CD4-positive, alpha-beta T cell treated with Interleukin-17A for 1 hour (primary cell): ENCODE measurements around the gene GNAZ.

Source experiments
- DNase-seq: peaks from one replicate; pipeline ENCODE4 v3.0.0-alpha.2; 2020

Gene GNAZ

GRCh38 chr22:23079240-23079768 is 9.0 kb downstream of the GNAZ start:
- DNase-seq: no peak

- no peak for DNase-seq
Measured at GRCh38 chr22:23079814-23080521, 9.6 kb downstream of the GNAZ start.

DNA sequence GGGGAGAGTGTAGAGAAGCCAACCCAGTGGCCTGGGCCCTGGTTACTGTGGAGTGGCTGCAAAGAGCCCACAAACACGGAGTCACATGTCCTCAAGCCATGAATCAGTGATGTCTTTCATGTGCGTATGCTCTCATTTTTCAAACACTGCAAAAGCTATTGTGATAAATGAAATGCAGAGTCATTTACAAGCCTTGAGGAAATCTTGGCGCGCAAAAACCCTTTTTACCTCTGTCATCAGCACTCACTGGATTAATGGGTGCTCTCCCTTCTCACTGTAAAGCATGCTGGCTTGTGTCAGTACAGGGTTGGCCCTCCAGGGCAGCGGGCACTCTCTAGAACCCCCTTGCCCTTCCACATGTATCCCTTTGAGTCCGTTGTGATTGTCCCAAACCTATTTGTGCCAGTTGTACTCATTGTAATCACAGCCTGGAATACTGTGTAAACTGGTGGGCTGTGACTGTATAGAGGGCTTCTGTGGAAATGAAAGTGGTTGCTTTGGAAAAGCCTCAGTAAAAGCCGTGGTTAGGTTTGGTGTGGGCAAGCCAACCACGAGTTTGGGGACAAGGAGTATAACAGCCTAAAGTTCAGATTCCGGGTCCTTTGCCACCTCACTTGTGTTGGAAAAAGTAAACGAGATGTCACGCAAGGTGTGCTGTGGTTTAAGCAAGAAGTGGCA is 10.4 kb downstream of the GNAZ start:
- DNase-seq: no peak

DNA sequence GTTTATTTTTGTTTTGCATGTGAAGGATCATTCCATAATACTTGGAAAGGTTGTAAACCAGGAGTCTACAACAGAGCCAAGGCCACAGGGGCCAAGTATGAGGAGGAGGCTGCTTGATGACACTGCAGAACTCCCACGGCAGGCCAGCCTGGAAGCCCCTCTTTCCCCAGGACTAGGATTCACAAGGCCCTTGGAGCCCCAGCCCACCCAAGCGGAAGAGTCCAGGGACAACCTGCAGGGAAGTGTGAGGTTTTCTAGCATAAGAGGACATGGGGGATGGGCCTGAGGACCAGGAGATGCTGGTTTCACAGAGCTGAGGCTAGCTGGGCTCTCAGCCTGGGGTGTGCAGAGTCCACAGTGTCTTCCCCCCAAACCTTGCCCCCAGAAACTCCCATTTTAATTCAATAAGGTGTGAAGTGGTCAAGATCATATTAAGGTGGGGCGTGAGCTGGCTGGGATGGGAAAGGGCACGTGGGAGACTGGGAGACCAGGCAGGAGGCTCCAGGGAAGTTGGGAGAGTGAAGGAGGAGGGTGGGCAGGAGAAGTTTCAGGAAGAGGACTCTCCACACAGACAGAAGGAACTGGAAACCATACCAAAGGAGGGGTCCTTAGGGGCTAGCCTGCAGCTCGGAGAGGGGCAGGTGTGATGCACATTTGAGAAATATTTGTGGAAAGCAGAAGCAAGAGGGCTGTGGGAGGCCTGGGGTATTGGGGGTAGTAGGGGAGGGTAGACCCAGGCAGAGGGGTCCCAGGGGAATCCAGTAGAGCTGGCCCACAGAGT is 12.4 kb downstream of the GNAZ start:
- DNase-seq: no peak

- DNase-seq: no peak
Measured at GRCh38 chr22:23083315-23084021, 13.1 kb downstream of the GNAZ start.

- no peak for DNase-seq
Measured at GRCh38 chr22:23084453-23085350, 14.4 kb downstream of the GNAZ start.

DNA sequence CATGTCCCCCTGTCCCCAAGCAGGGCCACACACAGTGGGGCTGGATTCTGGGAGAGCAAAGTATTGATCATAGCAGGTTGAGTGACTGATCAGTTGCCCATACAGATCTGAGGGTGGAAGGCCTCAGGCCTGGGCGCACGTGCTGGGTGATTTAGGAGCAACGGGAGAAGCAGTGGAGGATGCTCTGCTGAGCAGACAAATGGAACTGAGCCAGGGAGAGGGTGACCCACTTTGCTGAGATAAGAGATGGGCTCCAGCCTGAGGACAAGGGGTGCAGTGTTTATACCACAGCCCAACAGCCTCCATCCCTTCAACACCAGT is 15.0 kb downstream of the GNAZ start:
- no peak for DNase-seq

GRCh38 chr22:23085785-23086184 is 15.5 kb downstream of the GNAZ start:
- no peak for DNase-seq

DNA sequence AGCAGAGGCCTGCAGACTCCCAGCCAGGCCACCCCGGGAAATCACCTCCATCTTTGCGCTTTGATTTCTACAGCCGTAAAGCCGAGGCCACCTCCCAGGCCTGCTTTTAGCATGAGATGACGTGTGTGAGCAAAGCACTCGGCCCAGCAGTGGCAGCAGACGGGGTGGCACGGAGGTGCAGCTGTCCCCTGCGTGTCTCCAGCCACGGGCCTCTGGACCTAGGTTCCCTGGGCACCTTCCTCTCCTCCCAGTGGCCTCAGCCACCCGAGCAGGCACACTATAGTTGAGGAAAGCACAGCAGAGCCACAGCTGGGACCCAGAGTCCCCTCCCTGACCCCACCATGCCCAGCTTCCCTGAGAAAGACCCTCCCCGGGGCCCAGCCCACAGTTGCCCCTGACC is 15.9 kb downstream of the GNAZ start:
- DNase-seq: no peak

GRCh38 chr22:23086787-23087186 is 16.5 kb downstream of the GNAZ start:
- no peak for DNase-seq

GRCh38 chr22:23088199-23088604 is 17.9 kb downstream of the GNAZ start:
- DNase-seq: no peak

DNA sequence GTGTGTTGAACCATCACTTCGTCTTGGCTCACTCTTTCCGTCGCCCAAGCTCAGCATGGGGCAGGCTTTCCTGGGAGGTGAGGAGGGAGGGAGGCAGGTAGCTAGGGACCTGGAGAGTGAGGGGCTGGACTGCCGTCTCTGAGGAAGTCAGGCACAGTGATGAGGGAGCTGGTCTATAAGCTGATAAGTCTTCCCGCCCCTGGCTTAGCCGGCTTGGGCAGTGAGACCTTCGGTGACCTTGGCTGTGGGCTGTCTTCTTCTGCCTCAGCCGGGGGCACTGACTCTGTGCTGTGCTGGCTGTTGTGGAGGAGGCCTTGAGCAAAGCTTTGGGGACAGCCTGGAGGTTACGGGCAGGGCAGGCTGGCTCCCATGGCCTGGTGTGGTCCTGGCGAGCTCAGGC is 18.7 kb downstream of the GNAZ start:
- no peak for DNase-seq

DNA sequence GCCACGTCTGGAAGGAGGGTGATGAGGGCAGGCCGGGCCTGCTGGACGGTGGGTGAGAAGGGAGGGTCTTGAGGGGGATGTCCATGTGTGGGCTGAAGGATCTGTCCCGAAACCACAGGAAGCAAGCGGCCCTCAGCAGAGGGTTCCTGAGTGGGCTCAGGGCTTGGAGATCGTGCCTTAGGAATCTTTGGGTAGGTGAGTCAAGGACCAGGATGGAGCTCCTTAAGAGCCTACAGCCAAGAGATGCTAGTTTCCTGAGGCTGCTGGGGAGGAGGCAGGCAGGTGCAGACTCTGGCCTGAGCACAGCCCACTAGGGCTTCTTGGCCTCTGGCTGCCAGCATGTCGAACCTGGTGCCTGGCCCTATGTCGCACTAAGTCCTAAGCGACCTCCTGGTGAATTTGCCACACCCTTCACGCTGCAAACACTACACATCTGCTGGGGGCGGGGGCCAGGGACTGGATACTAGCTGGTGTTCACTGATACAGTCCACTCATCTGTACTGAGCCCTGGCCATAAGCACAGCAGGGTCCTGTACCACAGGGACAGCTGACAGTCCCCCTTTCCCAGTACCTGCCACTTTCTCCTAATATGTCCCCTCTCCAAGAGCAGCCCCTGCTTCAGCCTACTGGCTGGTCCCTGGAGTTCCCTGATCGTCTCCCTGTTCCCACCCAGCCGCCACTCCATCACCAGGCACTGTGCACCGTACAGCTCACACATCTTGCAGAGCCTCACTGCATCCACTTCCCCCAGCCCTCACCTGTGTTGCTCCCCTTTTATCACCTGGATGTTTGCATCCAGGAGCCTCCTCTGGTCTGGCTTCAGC is 19.5 kb downstream of the GNAZ start:
- no peak for DNase-seq

DNA sequence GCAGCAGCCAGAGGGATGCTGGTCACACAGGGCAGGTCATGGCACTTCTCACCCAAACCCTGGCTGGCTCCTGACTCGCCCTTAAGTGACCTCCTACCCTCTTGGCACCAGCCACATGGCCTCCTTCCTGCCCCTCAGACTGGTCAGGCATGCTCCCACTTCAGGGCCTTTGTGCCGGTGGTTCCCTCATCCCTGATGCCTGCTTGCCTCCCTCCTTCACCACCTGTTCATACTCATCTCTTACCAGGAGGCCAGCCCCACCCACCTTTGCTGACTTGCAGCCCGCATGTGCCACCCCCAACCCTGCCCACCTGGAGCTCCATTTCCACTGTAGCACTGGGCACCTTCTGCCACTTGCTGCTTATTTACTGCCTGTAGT is 20.1 kb downstream of the GNAZ start:
- no peak for DNase-seq

GRCh38 chr22:23091760-23092159 is 21.4 kb downstream of the GNAZ start:
- DNase-seq: no peak

DNA sequence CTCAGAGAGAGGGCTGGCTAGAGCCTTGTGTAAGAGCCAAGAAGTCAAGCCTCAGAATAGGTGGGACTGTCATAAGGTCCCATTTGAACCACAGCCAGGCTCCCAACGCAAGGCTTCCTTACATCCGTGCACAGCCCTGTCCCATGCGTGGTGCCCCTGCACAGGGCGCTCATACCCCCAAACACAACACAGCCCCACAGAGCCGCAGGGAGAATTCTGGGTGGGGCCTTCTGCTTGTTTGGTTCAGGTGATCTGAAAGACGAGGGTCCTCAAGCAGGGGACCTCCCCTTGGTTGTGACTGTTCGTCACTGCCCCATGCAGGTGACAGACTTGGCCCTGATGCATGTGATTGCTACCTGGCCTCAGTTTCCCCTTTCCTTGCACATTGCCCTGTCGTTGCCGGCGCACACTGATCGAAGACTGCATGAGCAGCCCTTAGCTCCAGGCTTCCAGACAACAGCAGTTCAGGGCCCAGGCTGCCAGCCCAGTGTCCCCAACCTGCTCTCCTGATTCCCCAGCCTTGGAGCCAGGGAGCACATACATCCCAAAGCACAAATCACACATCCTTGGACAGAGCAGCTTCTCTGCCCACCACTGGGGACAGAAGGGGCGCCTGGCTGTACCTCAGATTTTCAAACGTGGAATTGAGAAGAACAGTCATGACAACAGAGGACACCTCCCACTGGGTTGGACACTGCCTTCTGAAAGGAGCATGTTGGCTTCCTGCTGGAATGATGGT is 22.1 kb downstream of the GNAZ start:
- no peak for DNase-seq

DNA sequence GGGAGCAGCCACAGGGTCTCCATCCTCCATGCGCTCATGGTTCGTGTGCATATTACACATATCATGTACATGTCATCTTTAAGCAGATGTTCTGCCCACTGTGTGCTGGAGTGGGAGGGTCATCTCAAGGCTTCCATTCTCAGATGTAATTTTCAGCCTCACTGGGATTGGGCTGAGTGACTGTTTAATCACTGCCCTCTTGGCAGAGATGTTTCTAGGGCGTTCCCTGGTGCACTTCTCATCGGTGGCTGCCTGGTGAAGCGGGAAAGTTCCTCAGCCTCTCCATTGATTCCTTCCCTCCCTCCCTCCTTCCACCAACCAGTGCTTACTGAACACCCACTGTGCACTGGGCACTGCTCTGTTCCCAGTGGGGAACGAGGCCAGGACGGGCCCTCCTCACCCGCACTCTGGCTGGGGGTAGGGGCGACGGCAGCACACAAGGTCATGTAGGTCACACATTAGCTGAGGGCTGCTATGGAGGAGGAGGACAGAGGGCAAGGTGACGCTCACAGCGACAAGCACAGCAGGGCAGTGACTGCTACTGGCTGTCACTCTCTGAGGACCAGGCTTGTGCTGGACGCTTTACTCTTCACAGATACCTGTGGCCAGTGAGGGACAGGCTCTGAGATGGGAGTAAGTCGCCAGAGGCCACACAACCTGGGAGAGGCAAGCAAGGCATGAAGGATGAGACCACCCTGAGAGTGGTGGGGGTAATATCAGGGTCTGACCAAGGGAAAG is 22.9 kb downstream of the GNAZ start:
- no peak for DNase-seq

GRCh38 chr22:23094260-23094659 is 23.9 kb downstream of the GNAZ start:
- DNase-seq: no peak
